Measurements from ENCODE around the gene KLHL33. TPM values are rescaled to one million over a fixed set of nuclear protein-coding genes. Genes with fewer than 3 reads are reported as not detected.
A peak's percentile ranks its signal among the peaks of the same experiment; 100 is the strongest.

The KLHL33 gene
- total RNA-seq, 1 donor from 2014 or later: not detected

DNA sequence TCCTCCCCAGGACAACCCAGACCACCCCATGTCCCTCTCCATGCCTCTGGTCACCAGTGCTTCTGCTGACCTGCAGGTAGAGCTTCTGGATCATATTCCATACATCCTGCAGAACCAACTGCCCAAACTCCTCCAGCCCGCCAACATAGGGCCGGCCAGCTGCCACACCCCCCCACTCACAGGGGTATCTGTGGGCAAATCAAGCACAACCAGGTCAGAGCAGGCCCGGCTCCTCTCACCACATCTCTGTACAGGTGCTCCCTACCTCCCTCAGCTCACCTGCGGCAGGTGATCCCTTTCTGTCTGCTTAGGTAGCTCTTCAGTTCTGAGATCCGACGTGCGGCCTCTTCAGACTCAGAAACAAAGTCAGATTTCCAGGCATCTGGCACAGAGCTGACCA lies 51.6 kb downstream of the KLHL33 start:
- H3K9me3 ChIP-seq: no peaks in the 10 kb centered on the region
- TF ChIP-seq CTCF (IDR thresholded peaks at IDR 0.05): no peak
- intact Hi-C loops (cut with DNase I): no loop called here

DNA sequence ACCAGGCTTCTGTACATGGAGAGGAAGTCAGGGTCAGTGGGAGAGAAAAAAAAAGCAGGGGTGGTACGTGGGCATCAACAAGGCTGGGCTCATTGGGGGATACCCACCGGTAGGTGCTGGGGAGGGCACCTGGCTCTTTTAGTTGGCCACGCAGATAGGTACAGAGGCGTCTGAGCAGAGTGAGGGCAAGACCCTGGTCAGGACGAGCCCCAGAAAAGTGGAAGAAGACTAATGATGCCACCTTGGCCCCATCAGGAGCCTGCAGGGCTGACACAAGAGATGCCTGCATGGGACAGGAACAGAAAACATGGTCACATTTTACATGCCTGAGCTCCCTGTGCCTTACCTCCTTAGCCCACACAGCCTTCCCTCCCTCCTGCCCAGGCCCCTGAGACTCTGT lies 52.3 kb downstream of the KLHL33 start:
- peaks cover 96 to 97% of the 10 kb centered on the region in 2 donors for H3K36me3 ChIP-seq

More for the DNA sequence above, 51.6 kb downstream of the KLHL33 start:
- H3K27me3 ChIP-seq: no peaks in the 10 kb centered on the region
- no peak overlapping the region for H3K4me3 ChIP-seq
- H3K36me3 ChIP-seq: peaks cover 96 to 97% of the 10 kb centered on the region in 2 donors
- H3K27ac ChIP-seq: no peak overlapping the region
- no peaks in the 10 kb centered on the region for H3K4me1 ChIP-seq
- peak in 1 of 2 donors; percentile 59 for DNase-seq (ENCODE audit: low spot score in 2 of 2)

DNA sequence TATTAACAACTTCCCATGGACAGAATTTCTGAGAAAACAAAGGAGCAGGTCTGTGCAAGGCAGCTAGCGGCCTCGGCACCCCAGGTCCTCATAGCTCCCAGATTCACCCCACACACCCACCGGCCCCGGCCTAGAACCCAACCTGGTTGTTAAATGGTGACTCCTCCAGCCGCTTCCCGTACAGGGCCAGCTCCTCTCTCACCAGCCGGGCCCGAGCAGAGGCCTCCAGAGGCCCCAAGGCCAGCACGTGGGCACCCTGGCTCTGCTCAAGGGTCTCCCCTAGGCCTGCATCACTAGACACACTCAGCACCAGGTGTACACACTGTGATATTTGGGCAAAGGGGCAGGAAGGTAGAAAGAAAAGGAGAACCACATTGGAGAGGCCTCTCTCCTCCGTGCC lies 52.9 kb downstream of the KLHL33 start:
- Histone ChIP-seq H3K27me3 (no peaks in the 10 kb centered on the region), H3K27ac (no peak overlapping the region), H3K4me3 (no peak overlapping the region), H3K4me1 (no peaks in the 10 kb centered on the region), H3K9me3 (no peaks in the 10 kb centered on the region), H3K36me3 (peaks cover 96 to 97% of the 10 kb centered on the region in 2 donors)
- TF ChIP-seq CTCF (IDR thresholded peaks at IDR 0.05): no peak
- DNase-seq (ENCODE audit: low spot score in 2 of 2): no peak
- intact Hi-C loops (cut with DNase I): no loop called here

More for the DNA sequence above, 52.3 kb downstream of the KLHL33 start:
- no peak overlapping the region for H3K4me3 ChIP-seq
- no peaks in the 10 kb centered on the region for H3K9me3 ChIP-seq
- TF ChIP-seq CTCF (IDR thresholded peaks at IDR 0.05): no peak
- no peaks in the 10 kb centered on the region for H3K27me3 ChIP-seq
- no peaks in the 10 kb centered on the region for H3K4me1 ChIP-seq
- H3K27ac ChIP-seq: no peak overlapping the region
- peak in 1 of 2 donors; percentile 58 for DNase-seq (ENCODE audit: low spot score in 2 of 2)
- intact Hi-C loops (cut with DNase I): no loop called here

- peak in 1 of 2 donors; percentile 24 for DNase-seq (ENCODE audit: low spot score in 2 of 2)
- TF ChIP-seq CTCF (IDR thresholded peaks at IDR 0.05): no peak
- peaks cover 96 to 97% of the 10 kb centered on the region in 2 donors for H3K36me3 ChIP-seq
Observed at GRCh38 chr14:20382526-20382925, 53.4 kb downstream of the KLHL33 start.

GRCh38 chr14:20381341-20381740 lies 54.6 kb downstream of the KLHL33 start:
- Histone ChIP-seq H3K4me3 (no peak overlapping the region), H3K4me1 (no peaks in the 10 kb centered on the region), H3K36me3 (peaks cover 100% of the 10 kb centered on the region in 2 donors), H3K27ac (no peak overlapping the region), H3K27me3 (no peaks in the 10 kb centered on the region), H3K9me3 (no peaks in the 10 kb centered on the region)
- no peak for TF ChIP-seq CTCF (IDR thresholded peaks at IDR 0.05)
- DNase-seq (ENCODE audit: low spot score in 2 of 2): no peak
- intact Hi-C loops (cut with DNase I): no loop called here

More at GRCh38 chr14:20382526-20382925, 53.4 kb downstream of the KLHL33 start:
- Histone ChIP-seq H3K9me3 (no peaks in the 10 kb centered on the region), H3K27ac (no peak overlapping the region), H3K4me3 (no peak overlapping the region), H3K4me1 (no peaks in the 10 kb centered on the region), H3K27me3 (no peaks in the 10 kb centered on the region)
- intact Hi-C loops (cut with DNase I): no loop called here

- DNase-seq (ENCODE audit: low spot score in 2 of 2): no peak
- H3K4me3 ChIP-seq: no peak overlapping the region
- H3K4me1 ChIP-seq: no peaks in the 10 kb centered on the region
- no peaks in the 10 kb centered on the region for H3K9me3 ChIP-seq
- no peak for TF ChIP-seq CTCF (IDR thresholded peaks at IDR 0.05)
- intact Hi-C loops (cut with DNase I): no loop called here
- H3K27me3 ChIP-seq: no peaks in the 10 kb centered on the region
- H3K36me3 ChIP-seq: peaks cover 100% of the 10 kb centered on the region in 2 donors
- no peak overlapping the region for H3K27ac ChIP-seq
Observed at GRCh38 chr14:20380681-20381080, 55.3 kb downstream of the KLHL33 start.

Measured in ascending aorta (tissue), 2 donors.